CD4-positive, alpha-beta T cell treated with Interleukin-15 for 4 hours (primary cell): ENCODE measurements around the gene DLX3.
A peak's percentile ranks its signal among the peaks of the same experiment; 100 is the strongest.

Experiments used
- DNase-seq: peaks from one replicate; pipeline ENCODE4 v3.0.0-alpha.2; 2020; ENCODE audit warnings: low spot score

Gene DLX3

GRCh38 chr17:50023520-50023919 lies 28.5 kb upstream of the DLX3 start:
- DNase-seq: no peak

- DNase-seq: no peak
Observed at GRCh38 chr17:50022463-50023130, 27.6 kb upstream of the DLX3 start.

- no peak for DNase-seq
Observed at GRCh38 chr17:50021681-50022370, 26.8 kb upstream of the DLX3 start.

- DNase-seq: no peak
Observed at GRCh38 chr17:50020841-50021599, 26.0 kb upstream of the DLX3 start.

GRCh38 chr17:50018909-50019308 lies 23.9 kb upstream of the DLX3 start:
- no peak for DNase-seq

GRCh38 chr17:50015146-50015545 lies 20.1 kb upstream of the DLX3 start:
- DNase-seq: no peak

GRCh38 chr17:50014471-50015088 lies 19.6 kb upstream of the DLX3 start:
- no peak for DNase-seq

- DNase-seq: no peak
Observed at GRCh38 chr17:50013079-50013478, 18.1 kb upstream of the DLX3 start.

- DNase-seq: no peak
Observed at GRCh38 chr17:50009282-50009681, 14.3 kb upstream of the DLX3 start.

GRCh38 chr17:50003911-50004310 lies 8.9 kb upstream of the DLX3 start:
- DNase-seq: no peak

- no peak for DNase-seq
Observed at GRCh38 chr17:49998836-49999511, 4.0 kb upstream of the DLX3 start.

GRCh38 chr17:49997773-49998703 lies 3.0 kb upstream of the DLX3 start:
- DNase-seq: peak; percentile 84

- DNase-seq: no peak
Observed at GRCh38 chr17:49997301-49997650, 2.3 kb upstream of the DLX3 start.

GRCh38 chr17:49996495-49997300 lies 1.7 kb upstream of the DLX3 start:
- DNase-seq: peak; percentile 56

- no peak for DNase-seq
Observed at GRCh38 chr17:49996121-49996494, 1.1 kb upstream of the DLX3 start.

- no peak for DNase-seq
Observed at GRCh38 chr17:49994085-49995054, 654 bp downstream of the DLX3 start.

- peak; percentile 19 for DNase-seq
Observed at GRCh38 chr17:49993423-49994060, 1.5 kb downstream of the DLX3 start.

- no peak for DNase-seq
Observed at GRCh38 chr17:49992933-49993422, 2.0 kb downstream of the DLX3 start.
